GM23248 (cell line): ENCODE results near the gene GNB1. TPM values are rescaled to one million over a fixed set of nuclear protein-coding genes. Genes with fewer than 3 reads are reported as not detected.
A peak's percentile ranks its signal among the peaks of the same experiment; 100 is the strongest.

Source experiments
- DNase-seq: peaks from one replicate; pipeline ENCODE4 v3.0.0-alpha.2; 2015
- H2AFZ ChIP-seq: fragments of 200-600 bp; sonication (generic); 2 replicates; pipeline ENCODE4 v1.6.1; 2016; ENCODE audit warnings: antibody characterized with exemption
- H3F3A ChIP-seq: fragments of 200-600 bp; sonication (generic); 2 replicates; pipeline ENCODE4 v1.6.1; 2016; ENCODE audit warnings: mild to moderate bottlenecking, antibody characterized with exemption, mixed run types; ENCODE audit not compliant: insufficient read depth
- H3K27ac ChIP-seq: fragments of 200-600 bp; sonication (generic); 2 replicates; pipeline ENCODE4 v1.5.1; 2016; ENCODE audit warnings: mild to moderate bottlenecking
- H3K27me3 ChIP-seq: fragments of 200-600 bp; sonication (generic); replicated peaks from 2 replicates; pipeline ENCODE4 v1.6.1; 2016; ENCODE audit warnings: mild to moderate bottlenecking; ENCODE audit not compliant: insufficient read depth
- H3K36me3 ChIP-seq: fragments of 200-600 bp; sonication (generic); 2 replicates; pipeline ENCODE4 v1.6.1; 2016; ENCODE audit warnings: low read depth, mild to moderate bottlenecking
- H3K4me1 ChIP-seq: fragments of 200-600 bp; sonication (generic); 2 replicates; pipeline ENCODE4 v1.6.1; 2016; ENCODE audit warnings: mild to moderate bottlenecking; ENCODE audit not compliant: insufficient read depth
- H3K4me2 ChIP-seq: fragments of 200-600 bp; sonication (generic); one replicate; pipeline ENCODE4 v1.6.1; 2016; ENCODE audit warnings: mild to moderate bottlenecking; ENCODE audit not compliant: unreplicated experiment
- H3K4me3 ChIP-seq: fragments of 200-600 bp; sonication (generic); 2 replicates; pipeline ENCODE4 v1.5.1; 2016; ENCODE audit warnings: mild to moderate bottlenecking
- H3K79me2 ChIP-seq: fragments of 200-600 bp; sonication (generic); 2 replicates; pipeline ENCODE4 v1.6.1; 2016; ENCODE audit warnings: mild to moderate bottlenecking; ENCODE audit not compliant: insufficient read depth
- H3K9ac ChIP-seq: fragments of 200-600 bp; sonication (generic); 2 replicates; pipeline ENCODE4 v1.6.1; 2016; ENCODE audit warnings: mild to moderate bottlenecking
- H3K9me2 ChIP-seq: fragments of 200-600 bp; sonication (generic); 2 replicates; pipeline ENCODE4 v1.6.1; 2016; ENCODE audit warnings: mixed run types, mild to moderate bottlenecking, moderate library complexity; ENCODE audit not compliant: insufficient read depth
- H3K9me3 ChIP-seq: fragments of 200-600 bp; sonication (generic); one replicate; pipeline ENCODE4 v1.6.1; 2017; ENCODE audit warnings: low read depth
- H4K20me1 ChIP-seq: fragments of 200-600 bp; sonication (generic); 2 replicates; pipeline ENCODE4 v1.6.0; 2016; ENCODE audit not compliant: insufficient read depth
- EZH2 ChIP-seq: fragments of 200-600 bp; sonication (generic); IDR thresholded peaks from 2 replicates; pipeline ENCODE4 v1.6.1; 2018; ENCODE audit warnings: antibody characterized with exemption, mild to moderate bottlenecking; ENCODE audit not compliant: insufficient read depth, poor library complexity, severe bottlenecking
- EZH2phosphoT487 ChIP-seq: fragments of 200-600 bp; sonication (generic); IDR thresholded peaks from 2 replicates; pipeline ENCODE4 v1.6.1; 2018; ENCODE audit warnings: antibody characterized with exemption, moderate library complexity, mild to moderate bottlenecking, low read depth; ENCODE audit not compliant: insufficient read depth
- WGBS, 2 experiments: methylation state at CpG; one replicate each; pipeline ENCODE4 v1.1.6; 2015 to 2017; ENCODE audit warnings: low lambda C conversion rate in 2 of 2, low coverage in 1 of 2; ENCODE audit errors: missing lambda C conversion rate in 2 of 2; 5-methylcytosine and 5-hydroxymethylcytosine counted together
- in situ Hi-C: fragments of 300-500 bp; cut with MboI; formaldehyde crosslinking; loops from 2 replicates; pipeline ENCODE4 v1.15.0; 2020
- polyA plus RNA-seq: library from polyadenylated mRNA; unstranded; fragments of >200 nt; fragmentation: Nextera tagmentation; extraction: Ambion mirVana; gene quantifications from 2 replicates; pipeline ENCODE4 v1.2.1, GENCODE V29; 2016
- total RNA-seq: library from RNA; depleted of rRNA; stranded (reverse); fragments of >200 nt; shearing (Covaris generic); gene quantifications from 2 replicates; pipeline ENCODE4 v1.2.3, GENCODE V29; 2014

Gene GNB1
- total and polyA plus RNA-seq, 2 experiments from 2014 or later: 92.0 to 97.7 TPM

GRCh38 chr1:1893291-1893985 lies 2.6 kb upstream of the GNB1 start:
- Histone ChIP-seq H3K9me2 (no peaks in the 10 kb centered on the region), H3K9me3 (no peaks in the 10 kb centered on the region), H3F3A (peaks cover 9% of the 10 kb centered on the region), H3K9ac (no peak overlapping the region), H3K4me1 (peaks cover 22% of the 10 kb centered on the region), H3K4me3 (no peak overlapping the region), H4K20me1 (peaks cover 7% of the 10 kb centered on the region; the same call in 1 of the 2 replicates), H3K36me3 (no peaks in the 10 kb centered on the region), H2AFZ (no peak overlapping the region), H3K27ac (no peak overlapping the region), H3K4me2 (no peak overlapping the region), H3K27me3 (no peaks in the 10 kb centered on the region), H3K79me2 (peaks cover 27% of the 10 kb centered on the region)
- in situ Hi-C loops: no loop called here
- DNase-seq: no peak
- TF ChIP-seq EZH2phosphoT487 (no peak), EZH2 (no peak)
- 84 to 86% methylated on average over 19 of the region's 19 CpGs for WGBS, 2 experiments

- DNase-seq: no peak
- H3K36me3 ChIP-seq: 0 out of 2 replicates have a peak, but pooled peaks cover 3% of the 10 kb centered on the region
- peaks cover 11% of the 10 kb centered on the region; the same call in 1 of the 2 replicates for H4K20me1 ChIP-seq
- H3K4me2 ChIP-seq: peak overlapping the region; percentile 77
- no peaks in the 10 kb centered on the region for H3K9me3 ChIP-seq
- no peak overlapping the region; the same call in 1 of the 2 replicates for H3K4me3 ChIP-seq
- in situ Hi-C loops: no loop called here
- TF ChIP-seq EZH2phosphoT487 (no peak), EZH2 (no peak)
- peaks cover 9% of the 10 kb centered on the region for H3F3A ChIP-seq
- peaks cover 29% of the 10 kb centered on the region for H3K4me1 ChIP-seq
- H3K9me2 ChIP-seq: no peaks in the 10 kb centered on the region
- H3K79me2 ChIP-seq: peaks cover 34% of the 10 kb centered on the region
- no peaks in the 10 kb centered on the region for H3K27me3 ChIP-seq
- H3K9ac ChIP-seq: peak overlapping the region; percentile 93
- no peak overlapping the region for H3K27ac ChIP-seq
- no peak overlapping the region for H2AFZ ChIP-seq
- WGBS, 2 experiments: 74 to 77% methylated on average over 7 of the region's 7 CpGs
Observed at GRCh38 chr1:1892763-1893120, 1.9 kb upstream of the GNB1 start.

GRCh38 chr1:1892079-1892762 lies 1.3 kb upstream of the GNB1 start:
- 0 out of 2 replicates have a peak, but pooled peaks cover 3% of the 10 kb centered on the region for H3K36me3 ChIP-seq
- peaks cover 16% of the 10 kb centered on the region; the same call in 1 of the 2 replicates for H4K20me1 ChIP-seq
- no peaks in the 10 kb centered on the region for H3K9me3 ChIP-seq
- peak overlapping the region; percentile 74 for H2AFZ ChIP-seq
- in situ Hi-C loops: no loop called here
- H3K27me3 ChIP-seq: no peaks in the 10 kb centered on the region
- TF ChIP-seq EZH2 (no peak), EZH2phosphoT487 (no peak)
- H3K4me3 ChIP-seq: peak overlapping the region; percentile 76
- H3K27ac ChIP-seq: peak overlapping the region; percentile 37
- H3K79me2 ChIP-seq: peaks cover 39% of the 10 kb centered on the region
- no peaks in the 10 kb centered on the region for H3K9me2 ChIP-seq
- H3K9ac ChIP-seq: peak overlapping the region; percentile 93
- H3F3A ChIP-seq: peaks cover 10% of the 10 kb centered on the region
- peaks cover 34% of the 10 kb centered on the region for H3K4me1 ChIP-seq
- whole genome bisulfite sequencing, 2 experiments: 35 to 41% methylated on average over 21 of the region's 21 CpGs
- peak overlapping the region; percentile 77 for H3K4me2 ChIP-seq
- DNase-seq: peak; percentile 59

GRCh38 chr1:1891349-1892078 lies 627 bp upstream of the GNB1 start:
- DNase-seq: peak; percentile 83
- Histone ChIP-seq H3K27me3 (no peaks in the 10 kb centered on the region), H4K20me1 (peaks cover 23% of the 10 kb centered on the region; the same call in 1 of the 2 replicates), H3K79me2 (peaks cover 46% of the 10 kb centered on the region), H3K4me3 (peak overlapping the region; percentile 91), H2AFZ (peak overlapping the region; percentile 74), H3K9me3 (no peaks in the 10 kb centered on the region), H3F3A (peaks cover 13% of the 10 kb centered on the region), H3K9me2 (no peaks in the 10 kb centered on the region), H3K36me3 (0 out of 2 replicates have a peak, but pooled peaks cover 3% of the 10 kb centered on the region), H3K4me2 (peak overlapping the region; percentile 77), H3K4me1 (peaks cover 39% of the 10 kb centered on the region), H3K27ac (peak overlapping the region; percentile 76), H3K9ac (peak overlapping the region; percentile 93)
- 2% methylated on average over 10 to 52 of the region's 59 CpGs for whole genome bisulfite sequencing, 2 experiments
- in situ Hi-C loops: no loop called here
- no peak for TF ChIP-seq EZH2
- TF ChIP-seq EZH2phosphoT487: no peak
